ENCODE data around the gene NAPG. TPM values are rescaled to one million over a fixed set of nuclear protein-coding genes. Genes with fewer than 3 reads are reported as not detected.
"Not testable (repeated sequence)": the region's sequence is repeated elsewhere in the genome, so short reads cannot be mapped to it uniquely, and the experiment has no call there.

NAPG gene
- 33.7 TPM for total RNA-seq

GRCh38 chr18:10525697-10526560 lies at the start of gene NAPG:
NAPG (plus strand) TSS chr18:10526027; CDS start chr18:10526103, 76 bp downstream.
- peak; percentile 94 for DNase-seq

GRCh38 chr18:10476338-10476791 lies 49.5 kb upstream of the NAPG start:
- DNase-seq, result peak; percentile 85

GRCh38 chr18:10477121-10477862 lies 48.5 kb upstream of the NAPG start:
- peak; percentile 12 for DNase-seq

- DNase-seq, result no peak
Observed at GRCh38 chr18:10477863-10478260, 48.0 kb upstream of the NAPG start.

GRCh38 chr18:10481831-10482230 lies 44.0 kb upstream of the NAPG start:
- no peak for DNase-seq

- DNase-seq, result no peak
Observed at GRCh38 chr18:10482363-10482984, 43.4 kb upstream of the NAPG start.

GRCh38 chr18:10482985-10483949 lies 42.6 kb upstream of the NAPG start:
- DNase-seq, result no peak

GRCh38 chr18:10485475-10485874 lies 40.4 kb upstream of the NAPG start:
- DNase-seq, result no peak

GRCh38 chr18:10486362-10486761 lies 39.5 kb upstream of the NAPG start:
- DNase-seq, result no peak

GRCh38 chr18:10487154-10487553 lies 38.7 kb upstream of the NAPG start:
- DNase-seq, result no peak

- no peak for DNase-seq
Observed at GRCh38 chr18:10488017-10488416, 37.8 kb upstream of the NAPG start.

- no peak for DNase-seq
Observed at GRCh38 chr18:10490401-10491165, 35.2 kb upstream of the NAPG start.

- DNase-seq, result no peak
Observed at GRCh38 chr18:10495936-10496335, 29.9 kb upstream of the NAPG start.

GRCh38 chr18:10497206-10497749 lies 28.5 kb upstream of the NAPG start:
- peak; percentile 21 for DNase-seq

- no peak for DNase-seq
Observed at GRCh38 chr18:10499230-10499629, 26.6 kb upstream of the NAPG start.

- no peak for DNase-seq
Observed at GRCh38 chr18:10500038-10500437, 25.8 kb upstream of the NAPG start.

GRCh38 chr18:10504723-10505122 lies 21.1 kb upstream of the NAPG start:
- no peak for DNase-seq

GRCh38 chr18:10505892-10506291 lies 19.9 kb upstream of the NAPG start:
- not testable (repeated sequence) for DNase-seq

GRCh38 chr18:10508591-10508990 lies 17.2 kb upstream of the NAPG start:
- DNase-seq, result no peak

GRCh38 chr18:10511236-10511635 lies 14.6 kb upstream of the NAPG start:
- DNase-seq, result peak; percentile 39

GRCh38 chr18:10514082-10514481 lies 11.7 kb upstream of the NAPG start:
- DNase-seq, result peak; percentile 59
